Astrocyte (in vitro differentiated cells and primary cell): ENCODE data around the gene MKNK1. TPM values are rescaled to one million over a fixed set of nuclear protein-coding genes. Genes with fewer than 3 reads are reported as not detected.

Experiments used
- DNase-seq: peaks from one replicate; pipeline ENCODE4 v3.0.0-alpha.2; 2010; ENCODE audit warnings: low read depth
- FAIRE-seq: peaks from 2 replicates; lab custom pipeline; 2011; peaks lifted over from hg19 to GRCh38; lab: Jason Lieb, UNC
- H2AFZ ChIP-seq: 2 replicates; pipeline ENCODE4 v1.6.0; 2012; ENCODE audit warnings: low read depth, low read length, inconsistent platforms
- H3K27ac ChIP-seq: 2 replicates; pipeline ENCODE4 v1.5.1; 2011; ENCODE audit warnings: low read depth, low read length, inconsistent platforms
- H3K27me3 ChIP-seq: 2 replicates; pipeline ENCODE4 v1.6.0; 2011; ENCODE audit warnings: low read length, inconsistent platforms; ENCODE audit not compliant: insufficient read depth
- H3K36me3 ChIP-seq: 2 replicates; pipeline ENCODE4 v1.5.1; 2011; ENCODE audit warnings: low read length, inconsistent platforms; ENCODE audit not compliant: insufficient read depth
- H3K4me1 ChIP-seq: 2 replicates; pipeline ENCODE4 v1.5.1; 2011; ENCODE audit warnings: low read length, inconsistent platforms; ENCODE audit not compliant: insufficient read depth
- H3K4me2 ChIP-seq: 2 replicates; pipeline ENCODE4 v1.6.0; 2012; ENCODE audit warnings: low read length, inconsistent platforms
- H3K4me3 ChIP-seq: 2 replicates; pipeline ENCODE4 v1.5.1; 2011; ENCODE audit warnings: low read depth, mild to moderate bottlenecking, low read length, inconsistent platforms; ENCODE audit not compliant: insufficient read depth
- H3K79me2 ChIP-seq: 2 replicates; pipeline ENCODE4 v1.6.0; 2012; ENCODE audit warnings: mild to moderate bottlenecking, low read length, inconsistent platforms; ENCODE audit not compliant: insufficient read depth
- H3K9ac ChIP-seq: 2 replicates; pipeline ENCODE4 v1.6.0; 2012; ENCODE audit warnings: mild to moderate bottlenecking, low read length, inconsistent platforms
- H3K9me3 ChIP-seq: 2 replicates; pipeline ENCODE4 v1.5.1; 2012; ENCODE audit warnings: low read depth, mild to moderate bottlenecking, low read length, inconsistent platforms; ENCODE audit not compliant: insufficient read depth
- H4K20me1 ChIP-seq: 2 replicates; pipeline ENCODE4 v1.6.0; 2012; ENCODE audit warnings: low read length, inconsistent platforms; ENCODE audit not compliant: insufficient read depth
- H3K27ac Mint-ChIP-seq: one replicate; pipeline ENCODE4 v1.8.0; 2021; ENCODE audit warnings: mild to moderate bottlenecking, mixed read lengths; ENCODE audit not compliant: unreplicated experiment
- H3K27me3 Mint-ChIP-seq: one replicate; pipeline ENCODE4 v1.8.0; 2021; ENCODE audit warnings: low read depth, mixed read lengths; ENCODE audit not compliant: unreplicated experiment
- H3K36me3 Mint-ChIP-seq: one replicate; pipeline ENCODE4 v1.8.0; 2021; ENCODE audit warnings: low read depth, mixed read lengths; ENCODE audit not compliant: unreplicated experiment
- H3K4me1 Mint-ChIP-seq: one replicate; pipeline ENCODE4 v1.8.0; 2021; ENCODE audit warnings: low read depth, mixed read lengths; ENCODE audit not compliant: unreplicated experiment
- H3K4me3 Mint-ChIP-seq: one replicate; pipeline ENCODE4 v1.8.0; 2021; ENCODE audit warnings: mild to moderate bottlenecking, moderate library complexity, mixed read lengths; ENCODE audit not compliant: unreplicated experiment
- H3K9me3 Mint-ChIP-seq: one replicate; pipeline ENCODE4 v1.8.0; 2021; ENCODE audit warnings: mild to moderate bottlenecking, mixed read lengths; ENCODE audit not compliant: unreplicated experiment
- EZH2 ChIP-seq: IDR thresholded peaks from 2 replicates; pipeline ENCODE4 v1.6.1; 2012; ENCODE audit warnings: mild to moderate bottlenecking, low read length, inconsistent platforms; ENCODE audit not compliant: insufficient read depth
- total RNA-seq: library from RNA; stranded (reverse); gene quantifications from 2 replicates; pipeline ENCODE4 v1.2.1, GENCODE V29; 2021
- TF ChIP-seq, protein P1 (sequence below): IDR thresholded peaks from 2 replicates; pipeline ENCODE4 v1.5.1; 2011; ENCODE audit warnings: low read depth, mild to moderate bottlenecking, inconsistent platforms, low read length, moderate library complexity; ENCODE audit not compliant: insufficient read depth

MKNK1 gene
- total RNA-seq, 1 donor from 2014 or later: 26.9 TPM

- DNase-seq (peak; percentile 56), FAIRE-seq (no peak)
- Mint-ChIP-seq H3K9me3 (peaks cover 2% of the 10 kb centered on the region), H3K27me3 (peaks cover 8% of the 10 kb centered on the region), H3K27ac (no peak overlapping the region), H3K36me3 (peaks cover 14% of the 10 kb centered on the region), H3K4me1 (peaks cover 19% of the 10 kb centered on the region), H3K4me3 (peak overlapping the region; percentile 62)
- H3K9me3 ChIP-seq: no peaks in the 10 kb centered on the region
- peaks cover 19% of the 10 kb centered on the region for H4K20me1 ChIP-seq
- no peak overlapping the region for H2AFZ ChIP-seq
- H3K9ac ChIP-seq: no peak overlapping the region
- peaks cover 16% of the 10 kb centered on the region for H3K4me1 ChIP-seq
- H3K4me2 ChIP-seq: peak overlapping the region; percentile 41
- no peaks in the 10 kb centered on the region for H3K36me3 ChIP-seq
- no peak overlapping the region for H3K4me3 ChIP-seq
- H3K27me3 ChIP-seq: no peaks in the 10 kb centered on the region
- peaks cover 7% of the 10 kb centered on the region for H3K79me2 ChIP-seq
- TF ChIP-seq, protein P1, sequence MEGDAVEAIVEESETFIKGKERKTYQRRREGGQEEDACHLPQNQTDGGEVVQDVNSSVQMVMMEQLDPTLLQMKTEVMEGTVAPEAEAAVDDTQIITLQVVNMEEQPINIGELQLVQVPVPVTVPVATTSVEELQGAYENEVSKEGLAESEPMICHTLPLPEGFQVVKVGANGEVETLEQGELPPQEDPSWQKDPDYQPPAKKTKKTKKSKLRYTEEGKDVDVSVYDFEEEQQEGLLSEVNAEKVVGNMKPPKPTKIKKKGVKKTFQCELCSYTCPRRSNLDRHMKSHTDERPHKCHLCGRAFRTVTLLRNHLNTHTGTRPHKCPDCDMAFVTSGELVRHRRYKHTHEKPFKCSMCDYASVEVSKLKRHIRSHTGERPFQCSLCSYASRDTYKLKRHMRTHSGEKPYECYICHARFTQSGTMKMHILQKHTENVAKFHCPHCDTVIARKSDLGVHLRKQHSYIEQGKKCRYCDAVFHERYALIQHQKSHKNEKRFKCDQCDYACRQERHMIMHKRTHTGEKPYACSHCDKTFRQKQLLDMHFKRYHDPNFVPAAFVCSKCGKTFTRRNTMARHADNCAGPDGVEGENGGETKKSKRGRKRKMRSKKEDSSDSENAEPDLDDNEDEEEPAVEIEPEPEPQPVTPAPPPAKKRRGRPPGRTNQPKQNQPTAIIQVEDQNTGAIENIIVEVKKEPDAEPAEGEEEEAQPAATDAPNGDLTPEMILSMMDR: no peak
- TF ChIP-seq EZH2: no peak
- H3K27ac ChIP-seq: no peak overlapping the region
Measured at GRCh38 chr1:46613661-46614603, 9.9 kb upstream of the MKNK1 start.

DNA sequence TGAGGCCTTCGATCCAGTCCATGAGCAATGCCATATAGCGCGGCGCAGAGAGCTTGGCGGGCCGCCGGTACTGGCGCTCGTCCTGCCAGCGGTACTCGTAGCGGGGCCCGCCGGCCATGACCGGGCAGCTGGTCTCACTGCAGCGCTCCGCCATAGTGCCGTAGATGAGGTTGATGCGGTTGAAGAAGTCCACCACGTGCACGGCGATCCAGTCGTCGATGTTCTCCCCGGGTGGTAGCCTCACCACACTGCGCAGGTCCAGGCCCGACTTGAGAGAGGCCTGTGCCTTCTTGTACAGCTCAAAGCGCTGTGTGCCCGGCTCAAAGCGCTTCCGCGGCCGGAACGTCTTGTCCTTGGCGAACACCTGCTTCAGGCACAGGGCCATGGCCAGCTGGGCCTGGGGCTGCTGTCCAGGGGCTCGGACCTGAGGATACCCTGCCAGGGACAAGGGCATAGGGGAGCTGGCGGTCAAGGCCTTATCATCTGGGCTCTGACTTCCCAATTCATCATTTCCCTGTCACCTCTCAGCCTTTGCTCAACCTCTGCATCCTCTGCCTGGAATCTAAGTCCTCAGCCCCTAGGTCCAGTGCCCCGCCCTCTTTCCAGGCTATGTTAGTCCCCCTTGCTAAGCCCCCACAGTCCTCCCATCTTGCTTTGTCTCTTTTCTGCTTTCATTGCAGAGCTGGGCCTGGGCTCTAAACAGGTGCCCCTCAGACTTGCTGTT is 9.0 kb upstream of the MKNK1 start:
- Histone ChIP-seq H3K4me2 (peak overlapping the region; percentile 41), H3K79me2 (peaks cover 7% of the 10 kb centered on the region), H3K4me3 (no peak overlapping the region), H3K9ac (no peak overlapping the region), H3K4me1 (peaks cover 16% of the 10 kb centered on the region), H3K27ac (no peak overlapping the region), H2AFZ (no peak overlapping the region), H3K36me3 (no peaks in the 10 kb centered on the region), H4K20me1 (peaks cover 19% of the 10 kb centered on the region), H3K27me3 (no peaks in the 10 kb centered on the region), H3K9me3 (no peaks in the 10 kb centered on the region)
- DNase-seq (no peak), FAIRE-seq (no peak)
- Mint-ChIP-seq H3K4me1 (peaks cover 19% of the 10 kb centered on the region), H3K4me3 (peak overlapping the region; percentile 8), H3K9me3 (no peaks in the 10 kb centered on the region), H3K27me3 (peaks cover 2% of the 10 kb centered on the region), H3K27ac (no peak overlapping the region), H3K36me3 (peaks cover 22% of the 10 kb centered on the region)
- TF ChIP-seq, protein P1: no peak
- no peak for TF ChIP-seq EZH2
